Activated T-cell treated with anti-CD3 and anti-CD28 coated beads for 24 hours (primary cell): ENCODE measurements around the gene POLD1.
A peak's percentile ranks its signal among the peaks of the same experiment; 100 is the strongest.
"Not testable (repeated sequence)": the region's sequence is repeated elsewhere in the genome, so short reads cannot be mapped to it uniquely, and the experiment has no call there.

Source experiments
- DNase-seq: peaks from one replicate; pipeline ENCODE4 v3.0.0-alpha.2; 2020; ENCODE audit warnings: low read depth

POLD1 gene

GRCh38 chr19:50435627-50436026 is 51.5 kb downstream of the POLD1 start:
- no peak for DNase-seq

GRCh38 chr19:50437862-50438449 is 53.8 kb downstream of the POLD1 start:
- no peak for DNase-seq

- not testable (repeated sequence) for DNase-seq
These were observed 55.0 kb downstream of the POLD1 start for GRCh38 chr19:50439130-50439529.

GRCh38 chr19:50444059-50444458 is 59.9 kb downstream of the POLD1 start:
- no peak for DNase-seq

- DNase-seq, result no peak
These were observed 62.9 kb downstream of the POLD1 start for GRCh38 chr19:50447053-50447452.

- no peak for DNase-seq
These were observed 63.6 kb downstream of the POLD1 start for GRCh38 chr19:50447750-50448149.

GRCh38 chr19:50449236-50449899 is 65.2 kb downstream of the POLD1 start:
- no peak for DNase-seq

GRCh38 chr19:50450369-50451222 is 66.4 kb downstream of the POLD1 start:
- no peak for DNase-seq

- no peak for DNase-seq
These were observed 67.0 kb downstream of the POLD1 start for GRCh38 chr19:50451223-50451534.

GRCh38 chr19:50453243-50453642 is 69.1 kb downstream of the POLD1 start:
- no peak for DNase-seq

- no peak for DNase-seq
These were observed 71.8 kb downstream of the POLD1 start for GRCh38 chr19:50455992-50456391.

GRCh38 chr19:50457300-50457699 is 73.2 kb downstream of the POLD1 start:
- no peak for DNase-seq

GRCh38 chr19:50458396-50459066 is 74.4 kb downstream of the POLD1 start:
- DNase-seq, result no peak

- DNase-seq, result no peak
These were observed 74.9 kb downstream of the POLD1 start for GRCh38 chr19:50459067-50459456.

GRCh38 chr19:50459638-50460037 is 75.5 kb downstream of the POLD1 start:
- DNase-seq, result no peak

GRCh38 chr19:50460161-50460765 is 76.1 kb downstream of the POLD1 start:
- DNase-seq, result no peak

GRCh38 chr19:50461066-50461875 is 77.1 kb downstream of the POLD1 start:
- DNase-seq, result peak; percentile 50

- no peak for DNase-seq
These were observed 78.8 kb downstream of the POLD1 start for GRCh38 chr19:50462970-50463369.

GRCh38 chr19:50464348-50464747 is 80.2 kb downstream of the POLD1 start:
- DNase-seq, result no peak

- DNase-seq, result no peak
These were observed 80.9 kb downstream of the POLD1 start for GRCh38 chr19:50465000-50465399.

- no peak for DNase-seq
These were observed 82.0 kb downstream of the POLD1 start for GRCh38 chr19:50465986-50466705.
